ENCODE data around the gene BTF3.
"Not testable (repeated sequence)": the region's sequence is repeated elsewhere in the genome, so short reads cannot be mapped to it uniquely, and the experiment has no call there.

BTF3 gene

DNA sequence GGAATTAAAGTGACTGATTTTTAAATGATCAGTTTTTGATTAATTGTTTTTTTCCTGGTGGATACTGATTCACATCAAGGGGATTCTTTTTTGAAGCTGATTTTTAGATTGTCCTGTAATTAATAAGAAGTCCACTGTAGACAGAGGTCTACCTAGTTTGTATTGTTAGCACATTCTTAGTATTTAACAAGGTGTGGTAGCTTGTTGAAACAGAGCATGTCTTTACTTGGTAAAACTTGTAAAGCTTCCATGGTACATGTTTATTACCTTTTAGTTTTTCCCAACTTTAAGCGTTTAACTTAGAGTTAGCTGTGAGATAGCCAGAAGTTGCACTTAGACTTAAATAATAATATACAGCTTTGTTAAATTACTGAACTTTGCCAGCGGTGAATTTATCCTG is 1.5 kb downstream of the BTF3 start:
- H3K36me3 ChIP-seq (ENCODE audit: insufficient read depth, low read length) = peaks cover 57% of the 10 kb centered on the region
- no peak overlapping the region for H3K27ac ChIP-seq

DNA sequence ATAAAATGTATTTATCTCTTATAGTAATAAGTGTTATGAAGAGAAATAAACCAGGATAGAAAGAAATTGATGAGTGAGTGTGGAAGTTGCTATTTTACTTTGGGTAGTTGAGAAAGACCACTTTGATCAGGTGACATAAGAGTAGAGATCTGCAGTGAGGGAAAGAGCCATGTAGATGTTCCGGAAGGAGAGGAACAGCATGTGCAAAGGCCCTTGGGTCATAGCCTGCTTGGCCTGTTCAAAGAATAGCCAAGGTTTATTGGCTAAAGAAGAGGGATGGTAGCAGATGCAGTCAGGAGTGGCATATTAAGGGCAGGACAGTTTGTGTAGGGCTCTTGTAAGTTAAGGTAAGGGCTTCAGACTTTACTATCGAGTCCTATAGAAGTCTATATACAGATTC is 3.2 kb downstream of the BTF3 start:
- TF ChIP-seq POLR2AphosphoS5 (IDR thresholded peaks at IDR 0.05; ENCODE audit: borderline replicate concordance, low read depth, low read length) = no peak
- no peak for TF ChIP-seq EZH2 (IDR thresholded peaks at IDR 0.05)
- no peak for TF ChIP-seq FOXP2 (optimal IDR thresholded peaks at IDR 0.05; ENCODE audit: control extremely low read depth, extremely low read length, insufficient read depth)
- no peaks in the 10 kb centered on the region for H3K9me3 ChIP-seq (ENCODE audit: low read depth, low read length)
- H3K4me3 ChIP-seq = no peak overlapping the region
- H3K9ac ChIP-seq (ENCODE audit: insufficient read length) = no peak overlapping the region
- DNase-seq (ENCODE audit: low read depth, low spot score) = no peak
- H3K27ac ChIP-seq = no peak overlapping the region
- peaks cover 72% of the 10 kb centered on the region for H3K36me3 ChIP-seq (ENCODE audit: insufficient read depth, low read length)

More for the DNA sequence above, 1.5 kb downstream of the BTF3 start:
- Histone ChIP-seq H3K9me3 (ENCODE audit: low read depth, low read length) (no peaks in the 10 kb centered on the region), H3K4me3 (peak overlapping the region; percentile 92), H3K9ac (ENCODE audit: insufficient read length) (peak overlapping the region; percentile 98)
- DNase-seq (ENCODE audit: low read depth, low spot score) = no peak
- TF ChIP-seq FOXP2 (optimal IDR thresholded peaks at IDR 0.05; ENCODE audit: control extremely low read depth, extremely low read length, insufficient read depth) = no peak
- TF ChIP-seq POLR2AphosphoS5 (IDR thresholded peaks at IDR 0.05; ENCODE audit: borderline replicate concordance, low read depth, low read length) = no peak
- TF ChIP-seq EZH2 (IDR thresholded peaks at IDR 0.05) = no peak

DNA sequence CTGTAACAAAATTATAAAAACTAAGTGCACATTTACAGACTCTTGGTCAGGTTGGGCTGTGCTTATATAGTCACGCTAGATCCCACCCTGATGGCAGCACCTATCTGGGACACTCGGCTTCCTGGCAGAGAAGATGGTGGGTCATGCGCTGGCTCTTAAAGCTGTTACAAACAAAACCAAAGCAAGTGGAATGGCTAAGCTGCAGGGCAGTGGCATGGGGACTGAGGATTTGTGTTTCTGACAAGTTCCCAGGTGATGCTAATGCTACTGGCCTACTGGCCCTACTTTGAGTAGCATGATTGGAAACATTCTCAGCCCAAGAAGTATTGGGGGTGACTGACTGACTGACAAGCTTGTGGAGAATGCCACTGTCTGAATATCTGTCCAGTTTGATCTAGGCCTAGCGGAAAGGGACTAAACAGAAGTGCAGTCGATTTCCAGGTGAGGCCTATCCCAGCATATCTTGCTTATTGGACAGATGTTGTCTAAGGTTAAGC is 8.3 kb downstream of the BTF3 start:
- TF ChIP-seq POLR2AphosphoS5 (IDR thresholded peaks at IDR 0.05; ENCODE audit: borderline replicate concordance, low read depth, low read length) = peak; percentile 52; the same call in 1 of the 2 replicates
- TF ChIP-seq EZH2 (IDR thresholded peaks at IDR 0.05) = no peak
- Histone ChIP-seq H3K4me3 (no peak overlapping the region), H3K36me3 (ENCODE audit: insufficient read depth, low read length) (peaks cover 51% of the 10 kb centered on the region), H3K27ac (no peak overlapping the region), H3K9me3 (ENCODE audit: low read depth, low read length) (no peaks in the 10 kb centered on the region), H3K9ac (ENCODE audit: insufficient read length) (no peak overlapping the region)
- DNase-seq (ENCODE audit: low read depth, low spot score) = no peak

DNA sequence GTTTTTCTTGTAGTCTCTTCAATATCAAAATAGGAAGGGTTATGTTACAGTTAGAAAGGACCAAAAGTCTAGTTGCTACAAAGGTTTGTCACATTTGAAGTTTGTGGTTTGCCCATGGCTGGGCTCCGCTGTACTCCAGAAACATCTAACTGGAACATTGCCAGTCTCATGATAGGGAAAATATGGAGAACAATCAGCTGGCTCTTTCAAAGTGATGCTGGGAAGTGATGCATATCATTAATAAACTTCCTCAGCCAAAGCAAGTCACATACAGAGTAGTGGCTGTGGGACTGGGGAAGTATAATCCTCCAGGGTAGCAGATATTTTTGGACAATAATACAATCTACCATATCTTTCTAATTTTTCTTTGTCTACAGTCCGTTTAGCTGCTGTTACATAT is 8.8 kb downstream of the BTF3 start:
- Histone ChIP-seq H3K9me3 (ENCODE audit: low read depth, low read length) (no peaks in the 10 kb centered on the region), H3K4me3 (no peak overlapping the region), H3K9ac (ENCODE audit: insufficient read length) (no peak overlapping the region), H3K36me3 (ENCODE audit: insufficient read depth, low read length) (peaks cover 45% of the 10 kb centered on the region), H3K27ac (no peak overlapping the region)
- TF ChIP-seq POLR2AphosphoS5 (IDR thresholded peaks at IDR 0.05; ENCODE audit: borderline replicate concordance, low read depth, low read length) (no peak), EZH2 (IDR thresholded peaks at IDR 0.05) (no peak), FOXP2 (optimal IDR thresholded peaks at IDR 0.05; ENCODE audit: control extremely low read depth, extremely low read length, insufficient read depth) (no peak)
- DNase-seq (ENCODE audit: low read depth, low spot score) = no peak

GRCh38 chr5:73508521-73508920 is 10.3 kb downstream of the BTF3 start:
- H3K36me3 ChIP-seq (ENCODE audit: insufficient read depth, low read length) = peaks cover 31% of the 10 kb centered on the region
- not testable (repeated sequence) for DNase-seq (ENCODE audit: low read depth, low spot score); H3K27ac ChIP-seq; H3K9ac ChIP-seq (ENCODE audit: insufficient read length); H3K9me3 ChIP-seq (ENCODE audit: low read depth, low read length); H3K4me3 ChIP-seq

GRCh38 chr5:73513996-73514395 is 15.8 kb downstream of the BTF3 start:
- no peaks in the 10 kb centered on the region for H3K36me3 ChIP-seq (ENCODE audit: insufficient read depth, low read length)
- no peak overlapping the region for H3K27ac ChIP-seq
- H3K9ac ChIP-seq (ENCODE audit: insufficient read length) = no peak overlapping the region
- H3K4me3 ChIP-seq = no peak overlapping the region
- H3K9me3 ChIP-seq (ENCODE audit: low read depth, low read length) = no peaks in the 10 kb centered on the region
- DNase-seq (ENCODE audit: low read depth, low spot score) = no peak
- TF ChIP-seq EZH2 (IDR thresholded peaks at IDR 0.05) = no peak
- TF ChIP-seq FOXP2 (optimal IDR thresholded peaks at IDR 0.05; ENCODE audit: control extremely low read depth, extremely low read length, insufficient read depth) = no peak
- no peak for TF ChIP-seq POLR2AphosphoS5 (IDR thresholded peaks at IDR 0.05; ENCODE audit: borderline replicate concordance, low read depth, low read length)

GRCh38 chr5:73514418-73514817 is 16.2 kb downstream of the BTF3 start:
- Histone ChIP-seq H3K4me3 (no peak overlapping the region), H3K36me3 (ENCODE audit: insufficient read depth, low read length) (no peaks in the 10 kb centered on the region), H3K9me3 (ENCODE audit: low read depth, low read length) (no peaks in the 10 kb centered on the region), H3K9ac (ENCODE audit: insufficient read length) (no peak overlapping the region), H3K27ac (no peak overlapping the region)
- no peak for TF ChIP-seq FOXP2 (optimal IDR thresholded peaks at IDR 0.05; ENCODE audit: control extremely low read depth, extremely low read length, insufficient read depth)
- TF ChIP-seq EZH2 (IDR thresholded peaks at IDR 0.05) = no peak
- no peak for TF ChIP-seq POLR2AphosphoS5 (IDR thresholded peaks at IDR 0.05; ENCODE audit: borderline replicate concordance, low read depth, low read length)
- no peak for DNase-seq (ENCODE audit: low read depth, low spot score)

DNA sequence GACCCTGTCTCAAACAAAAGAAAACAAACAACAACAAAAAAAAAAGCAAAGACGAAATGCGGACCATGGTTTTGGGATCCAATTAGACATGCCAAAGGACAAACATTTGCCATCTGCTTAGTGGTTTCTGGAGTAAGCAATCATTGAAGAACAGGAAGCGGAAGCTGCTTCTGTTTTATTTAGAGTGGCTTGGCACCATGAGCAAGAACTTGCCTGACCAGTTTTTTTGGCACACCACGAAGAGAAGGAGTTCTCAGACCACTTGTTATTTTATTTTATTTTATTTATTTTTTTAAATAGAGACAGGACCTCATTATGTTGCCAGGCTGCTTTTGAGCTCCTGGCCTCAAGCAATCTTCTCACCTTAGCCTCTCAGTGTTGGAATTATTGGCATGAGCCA is 17.0 kb downstream of the BTF3 start:
- no peaks in the 10 kb centered on the region for H3K36me3 ChIP-seq (ENCODE audit: insufficient read depth, low read length)
- no peak overlapping the region for H3K27ac ChIP-seq
- no peak overlapping the region for H3K4me3 ChIP-seq
- no peak for DNase-seq (ENCODE audit: low read depth, low spot score)
- H3K9me3 ChIP-seq (ENCODE audit: low read depth, low read length) = no peaks in the 10 kb centered on the region
- H3K9ac ChIP-seq (ENCODE audit: insufficient read length) = no peak overlapping the region
- TF ChIP-seq FOXP2 (optimal IDR thresholded peaks at IDR 0.05; ENCODE audit: control extremely low read depth, extremely low read length, insufficient read depth) = no peak

DNA sequence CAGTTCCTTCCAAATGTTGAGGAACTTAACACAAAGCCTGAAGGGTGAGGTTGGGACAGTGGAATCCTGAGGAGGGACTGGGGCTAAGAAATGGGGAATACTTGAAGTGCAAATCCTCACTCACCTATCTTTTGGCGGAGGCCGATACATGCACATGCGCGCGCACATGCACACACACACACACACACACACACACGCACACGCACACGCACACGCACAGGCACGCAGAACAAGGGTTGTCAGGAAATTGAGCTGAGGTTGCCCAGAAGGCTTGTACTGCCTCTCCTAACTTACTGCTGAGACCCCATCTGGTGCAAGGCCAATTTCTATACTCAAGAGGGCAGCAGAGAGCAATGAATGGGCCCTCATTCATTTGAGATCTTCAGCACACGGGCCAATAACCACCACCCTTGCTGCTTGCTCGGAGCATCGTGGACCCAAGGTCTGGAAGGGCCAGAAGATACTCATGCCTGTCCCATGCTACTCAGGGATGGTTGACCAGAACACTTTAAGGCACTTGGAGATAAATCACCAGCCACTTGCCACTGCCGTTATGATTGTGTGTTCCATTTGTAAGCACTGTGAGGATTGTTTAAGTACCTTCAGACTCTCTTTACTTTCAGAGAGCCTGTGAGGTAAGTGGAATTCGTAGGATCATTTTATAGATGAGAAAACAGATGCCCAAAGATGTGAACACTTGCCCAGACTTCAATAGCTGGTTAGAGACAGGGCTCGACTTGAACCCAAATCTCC is 21.5 kb downstream of the BTF3 start:
- peak overlapping the region; percentile 46 for H3K4me3 ChIP-seq
- TF ChIP-seq EZH2 (IDR thresholded peaks at IDR 0.05) = no peak
- no peak for TF ChIP-seq POLR2AphosphoS5 (IDR thresholded peaks at IDR 0.05; ENCODE audit: borderline replicate concordance, low read depth, low read length)
- TF ChIP-seq FOXP2 (optimal IDR thresholded peaks at IDR 0.05; ENCODE audit: control extremely low read depth, extremely low read length, insufficient read depth) = no peak
- DNase-seq (ENCODE audit: low read depth, low spot score) = peak; percentile 66

More for the DNA sequence above, 21.5 kb downstream of the BTF3 start:
- H3K9ac ChIP-seq (ENCODE audit: insufficient read length) = no peak overlapping the region
- no peaks in the 10 kb centered on the region for H3K9me3 ChIP-seq (ENCODE audit: low read depth, low read length)
- H3K27ac ChIP-seq = no peak overlapping the region
- H3K36me3 ChIP-seq (ENCODE audit: insufficient read depth, low read length) = no peaks in the 10 kb centered on the region
